ENCODE measurements around the gene ITPR1.

DNA sequence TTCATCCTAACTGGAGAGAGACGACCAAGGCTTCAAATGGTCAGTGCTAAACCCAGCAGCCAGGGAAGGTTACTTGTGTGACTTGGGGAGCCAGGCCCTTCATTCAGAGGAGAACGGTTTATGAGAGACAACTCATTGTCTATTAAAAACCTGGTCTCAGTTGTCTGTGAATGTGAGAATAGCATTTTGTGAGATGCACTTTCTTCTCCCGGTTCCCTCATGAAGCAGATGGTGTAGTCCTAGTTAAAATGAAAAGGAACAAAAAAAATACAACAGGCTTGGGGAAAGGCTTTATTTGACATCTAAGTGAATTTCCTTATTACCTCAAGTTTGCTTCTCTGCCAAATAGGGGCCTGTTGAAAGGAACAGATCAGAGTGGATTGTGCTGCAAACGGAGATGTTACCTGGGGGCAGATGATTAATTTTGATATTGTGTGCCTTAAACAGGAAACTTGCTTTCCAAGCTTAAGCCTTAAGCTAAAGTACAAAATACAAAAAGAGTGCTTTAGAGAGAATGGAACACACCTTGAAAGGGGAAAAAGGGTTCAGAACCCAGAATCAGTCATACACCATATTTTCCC lies 283.3 kb downstream of the ITPR1 start:
- no peak for TF ChIP-seq EZH2 (IDR thresholded peaks at IDR 0.05; ENCODE audit: insufficient read depth, low read length)
- no peak for TF ChIP-seq CTCF (IDR thresholded peaks at IDR 0.05; ENCODE audit: insufficient read depth, low read depth, low read length)
